ENCODE measurements around the gene DLAT. TPM values are rescaled to one million over a fixed set of nuclear protein-coding genes. Genes with fewer than 3 reads are reported as not detected.
"Not testable (repeated sequence)": the region's sequence is repeated elsewhere in the genome, so short reads cannot be mapped to it uniquely, and the experiment has no call there.

Gene DLAT
- total RNA-seq, 1 donor from 2014 or later, result 16.6 TPM

DNA sequence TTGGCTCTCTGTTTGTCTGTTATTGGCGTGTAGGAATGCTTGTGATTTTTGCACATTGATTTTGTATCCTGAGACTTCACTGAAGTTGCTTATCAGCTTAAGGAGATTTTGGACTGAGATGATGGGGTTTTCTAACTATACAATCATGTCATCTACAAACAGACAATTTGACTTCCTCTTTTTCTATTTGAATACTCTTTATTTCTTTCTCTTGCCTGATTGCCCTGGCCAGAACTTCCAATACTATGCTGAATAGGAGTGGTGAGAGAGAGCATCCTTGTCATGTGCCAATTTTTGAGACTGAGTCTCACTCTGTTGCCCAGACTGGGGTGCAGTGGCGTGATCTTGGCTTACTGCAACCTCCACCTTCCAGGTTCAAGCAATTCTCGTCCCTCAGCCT lies 23.0 kb downstream of the DLAT start:
- DNase-seq (ENCODE audit: low spot score), result not testable (repeated sequence)

DNA sequence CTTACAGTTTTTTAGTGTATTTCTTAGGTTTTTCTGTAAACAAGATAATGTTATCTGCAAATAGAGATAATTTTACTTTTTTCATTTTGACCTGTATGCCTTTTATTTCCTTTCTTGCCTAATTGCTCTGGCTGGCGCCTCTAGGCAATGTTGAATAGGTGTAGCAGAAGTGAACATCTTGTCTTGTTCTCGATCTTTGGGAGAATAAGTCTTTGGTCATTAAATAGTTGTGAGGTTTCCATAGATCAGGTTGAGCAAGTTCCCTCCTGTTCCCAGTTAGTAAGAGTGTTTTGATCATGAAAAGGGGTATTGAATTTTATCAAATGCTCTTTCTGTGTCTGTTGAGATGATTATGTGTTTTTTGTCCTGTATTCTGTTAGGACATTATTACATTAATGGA lies 24.6 kb downstream of the DLAT start:
- no peak for DNase-seq (ENCODE audit: low spot score)

DNA sequence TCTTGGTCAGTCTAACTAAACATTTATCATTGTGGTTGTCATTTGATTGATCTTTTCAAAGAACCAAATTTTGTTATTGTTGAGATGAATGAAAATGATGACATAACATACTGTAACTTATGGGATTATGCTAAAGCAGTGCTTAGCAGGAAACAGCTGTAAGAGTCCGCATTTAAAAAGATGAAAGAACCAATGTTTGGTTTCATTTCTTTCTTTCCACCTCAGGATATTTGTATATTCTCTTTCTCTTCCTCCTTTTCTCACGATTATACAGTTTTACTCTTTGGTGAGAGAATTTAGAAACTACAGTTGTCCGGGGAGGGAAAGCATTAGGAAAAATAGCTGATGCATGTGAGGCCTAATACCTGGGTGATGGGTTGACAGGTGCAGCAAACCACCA lies 25.5 kb downstream of the DLAT start:
- DNase-seq (ENCODE audit: low spot score), result no peak

DNA sequence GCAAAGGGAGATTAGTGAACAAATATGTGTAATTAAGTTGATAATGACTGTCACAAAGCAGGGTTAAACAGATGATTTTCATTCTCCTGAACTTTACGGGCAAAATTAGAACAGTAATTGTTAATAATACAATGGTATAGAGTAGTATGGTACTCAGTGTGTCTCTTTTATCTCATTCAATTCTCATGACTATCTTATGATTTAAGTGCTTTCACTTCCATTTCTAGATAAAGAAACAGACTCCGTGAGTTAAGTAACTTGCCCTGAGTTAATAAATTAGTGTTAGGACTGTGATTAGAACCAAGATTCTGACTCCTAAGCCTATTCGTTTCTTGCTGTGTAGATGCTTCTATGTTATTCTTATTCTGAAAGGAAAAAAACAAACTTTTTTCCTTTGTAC lies 26.6 kb downstream of the DLAT start:
- no peak for DNase-seq (ENCODE audit: low spot score)

DNA sequence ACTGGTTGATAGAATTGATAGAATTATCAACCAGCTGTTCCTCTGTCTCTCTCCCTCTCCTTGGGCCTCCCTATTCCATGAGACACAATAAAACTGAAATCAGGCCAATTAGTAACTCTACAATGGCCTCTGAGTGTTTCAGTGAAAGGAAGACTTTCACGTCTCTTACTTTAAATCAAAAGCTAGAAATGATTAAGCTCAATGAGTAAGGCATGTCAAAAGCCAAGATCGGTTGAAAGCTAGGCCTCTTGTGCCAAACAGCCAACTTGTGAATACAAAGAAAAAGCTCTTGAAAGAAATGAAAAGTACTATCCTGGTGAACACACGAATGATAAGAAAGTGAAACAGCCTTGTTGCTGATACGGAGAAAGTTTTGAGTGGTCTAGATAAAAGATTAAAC lies 32.0 kb downstream of the DLAT start:
- DNase-seq (ENCODE audit: low spot score), result no peak

DNA sequence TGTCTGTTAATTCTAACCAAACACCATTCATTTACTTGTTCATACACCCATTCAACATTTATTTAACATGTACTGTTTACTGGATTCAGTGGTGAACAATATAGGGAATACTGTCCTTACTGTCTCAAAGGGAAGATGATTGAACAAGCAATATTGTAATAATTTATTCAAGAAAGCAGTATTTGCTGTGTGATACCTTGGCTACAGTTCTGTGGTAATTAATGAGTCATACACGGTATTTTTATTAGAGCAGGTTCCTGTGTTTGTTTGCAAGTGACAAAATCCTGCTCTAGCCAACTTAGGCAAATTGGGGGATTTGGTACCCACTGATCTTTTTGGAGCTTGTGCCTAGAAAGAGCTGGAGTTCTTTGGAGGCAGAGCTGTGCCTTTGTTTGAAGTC lies 32.9 kb downstream of the DLAT start:
- no peak for DNase-seq (ENCODE audit: low spot score)

DNA sequence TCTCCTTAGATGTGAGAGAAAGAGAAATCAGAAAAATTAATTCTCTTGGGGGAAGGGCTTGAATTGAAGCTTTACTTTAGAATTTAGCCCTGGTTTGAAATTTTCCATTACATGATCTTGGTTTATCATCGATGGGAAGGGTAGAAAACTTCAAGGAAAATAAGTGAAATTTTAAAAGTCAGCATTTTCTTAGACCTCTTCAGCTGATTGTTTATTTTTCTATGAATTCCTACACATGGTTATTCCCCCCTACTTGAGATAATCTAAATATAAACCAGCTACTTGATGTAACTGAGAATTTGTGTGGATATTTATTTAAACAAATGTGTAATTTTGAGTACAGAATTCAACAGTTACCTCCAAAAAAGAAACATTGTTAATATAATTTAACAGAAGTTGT lies 37.7 kb downstream of the DLAT start:
- no peak for DNase-seq (ENCODE audit: low spot score)

DNA sequence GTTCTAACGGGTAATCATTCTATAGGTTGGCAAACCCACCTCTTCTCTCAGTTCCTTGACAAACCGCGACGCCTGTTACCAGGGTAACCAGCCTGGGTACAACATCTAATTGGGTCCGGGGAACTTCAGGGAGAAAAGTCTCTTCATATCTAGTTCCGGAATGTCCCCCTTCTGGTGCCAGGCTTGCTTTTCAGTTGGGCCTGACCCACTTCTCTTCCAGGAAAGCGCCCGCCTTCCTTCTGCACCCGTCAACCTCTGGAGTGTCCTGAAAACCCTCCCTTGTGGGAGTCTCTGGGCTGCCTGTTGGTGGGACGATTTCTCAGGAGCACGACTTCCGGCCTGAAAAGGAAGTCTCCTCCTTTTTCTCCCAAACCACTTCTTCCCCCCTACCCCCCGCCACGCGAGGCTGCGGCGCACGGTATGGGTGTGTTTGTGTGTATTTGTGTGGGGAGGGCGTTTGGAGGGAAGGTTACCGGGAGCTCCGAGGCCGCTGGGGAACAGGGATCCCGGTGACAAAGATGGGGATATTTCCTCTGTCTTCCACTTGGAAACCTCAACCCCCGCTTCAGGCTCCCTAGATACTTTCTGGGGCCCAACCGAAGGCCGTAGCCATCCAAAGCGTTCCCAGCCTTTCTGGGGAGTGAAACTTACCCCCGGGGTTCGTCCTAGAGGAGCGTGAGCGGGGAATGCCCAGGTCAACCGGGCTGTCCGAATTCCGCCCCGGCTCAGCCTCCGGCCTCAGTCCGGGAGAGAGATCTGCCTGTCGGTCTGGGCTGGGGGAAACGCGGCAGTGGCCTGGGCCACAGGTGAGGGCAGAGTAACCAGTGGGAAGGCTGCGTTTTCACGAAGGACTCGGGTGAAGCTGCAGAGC lies 49.0 kb downstream of the DLAT start, which contains the start of the genes NKAPD1 and PIH1D2:
TSS of gene NKAPD1 (plus strand) at position 359 of the 871 bp plus-strand sequence. CDS start 1,276 bp downstream, outside the sequence.
TSS of gene PIH1D2 (minus strand) at position 77 of the 871 bp plus-strand sequence. CDS start 843 bp downstream, outside the sequence.
- peak; percentile 95 for DNase-seq (ENCODE audit: low spot score)

DNA sequence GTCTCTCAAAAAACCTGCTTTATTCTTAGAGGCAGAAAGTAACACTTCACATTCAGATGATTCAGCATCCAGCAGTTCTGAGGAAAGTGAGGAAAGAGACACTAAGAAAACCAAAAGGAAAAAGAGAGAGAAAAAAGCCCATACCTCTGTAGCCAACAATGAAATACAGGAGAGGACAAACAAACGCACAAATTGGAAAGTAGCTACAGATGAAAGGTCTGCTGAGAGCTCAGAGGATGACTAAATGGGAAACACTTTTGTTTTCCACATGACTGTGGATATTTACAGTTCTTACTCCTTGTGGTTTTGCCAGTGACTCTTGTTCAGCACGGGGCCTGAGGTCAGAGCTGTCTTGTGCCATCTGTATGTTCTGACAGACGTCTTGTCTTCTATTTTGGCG lies 57.5 kb downstream of the DLAT start:
- DNase-seq (ENCODE audit: low spot score), result no peak

DNA sequence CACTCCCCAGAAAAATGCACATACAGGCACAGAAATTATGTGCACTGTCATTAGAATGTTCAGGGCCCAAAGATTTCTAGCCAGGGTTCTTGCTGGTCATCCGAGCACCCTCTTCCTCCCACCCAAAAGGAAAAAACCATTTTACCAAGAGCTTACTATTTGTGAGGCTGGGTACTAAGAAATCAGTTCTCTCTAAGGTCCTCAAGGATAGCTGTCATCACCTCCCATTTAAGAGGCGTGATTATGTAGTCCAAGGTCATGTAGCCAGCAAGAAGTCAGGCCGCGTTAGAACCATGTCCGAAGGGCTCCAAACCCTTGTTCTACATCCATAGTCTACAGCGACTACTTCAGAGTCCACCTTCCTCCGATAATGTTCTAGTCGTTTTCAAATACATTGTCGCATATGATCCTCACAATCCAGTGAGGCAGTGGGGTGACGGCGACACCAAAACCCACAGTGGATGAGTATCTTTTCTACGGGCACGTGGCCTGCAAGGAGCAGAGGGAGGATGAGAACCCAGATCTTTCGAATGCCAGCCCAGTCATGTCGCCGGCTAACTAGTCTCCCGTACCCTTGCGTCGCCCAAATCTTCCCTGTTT lies 60.7 kb downstream of the DLAT start:
- no peak for DNase-seq (ENCODE audit: low spot score)

DNA sequence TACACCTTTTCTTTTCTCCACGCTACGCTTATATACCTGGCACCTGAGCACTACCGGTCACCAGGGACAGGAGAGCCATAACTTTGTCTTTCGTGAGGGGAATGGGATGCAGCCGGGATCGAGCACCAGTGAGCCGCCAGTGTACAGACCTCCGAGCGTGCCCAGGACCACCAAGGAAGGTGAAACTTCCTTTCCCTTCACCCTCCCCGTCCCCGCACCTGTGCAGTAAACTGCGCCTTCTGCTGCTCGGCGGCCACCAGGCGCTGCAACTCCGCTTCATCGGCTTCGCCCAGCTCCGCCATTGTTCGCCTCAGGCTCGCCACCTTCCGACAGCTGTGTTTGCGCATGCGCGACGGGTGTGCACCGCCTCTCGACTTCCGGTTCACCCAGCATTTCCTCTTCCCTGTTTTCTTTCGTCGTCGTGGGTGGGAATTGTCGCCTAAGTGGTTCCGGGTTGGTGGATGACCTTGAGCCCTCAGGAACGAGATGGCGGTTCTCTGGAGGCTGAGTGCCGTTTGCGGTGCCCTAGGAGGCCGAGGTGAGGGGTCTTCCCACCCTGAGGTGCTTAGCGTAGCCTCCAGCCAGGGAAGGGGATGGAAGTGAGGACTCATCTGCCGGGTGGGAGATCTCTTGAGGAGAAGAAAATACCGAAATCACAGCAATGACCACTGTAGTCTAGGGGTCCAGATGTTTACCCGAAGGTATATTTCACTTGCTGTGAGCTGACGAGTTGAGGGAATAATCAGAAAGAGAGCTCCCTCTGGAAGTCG lies 61.4 kb downstream of the DLAT start, which contains the start of the genes SDHD and TIMM8B:
TSS of gene SDHD (plus strand) at position 452 of the 770 bp plus-strand sequence. CDS start at position 487, 35 bp downstream.
TSS of gene TIMM8B (minus strand) at position 335 of the 770 bp plus-strand sequence. CDS start at position 302, 33 bp downstream.
- peak; percentile 99 for DNase-seq (ENCODE audit: low spot score)

DNA sequence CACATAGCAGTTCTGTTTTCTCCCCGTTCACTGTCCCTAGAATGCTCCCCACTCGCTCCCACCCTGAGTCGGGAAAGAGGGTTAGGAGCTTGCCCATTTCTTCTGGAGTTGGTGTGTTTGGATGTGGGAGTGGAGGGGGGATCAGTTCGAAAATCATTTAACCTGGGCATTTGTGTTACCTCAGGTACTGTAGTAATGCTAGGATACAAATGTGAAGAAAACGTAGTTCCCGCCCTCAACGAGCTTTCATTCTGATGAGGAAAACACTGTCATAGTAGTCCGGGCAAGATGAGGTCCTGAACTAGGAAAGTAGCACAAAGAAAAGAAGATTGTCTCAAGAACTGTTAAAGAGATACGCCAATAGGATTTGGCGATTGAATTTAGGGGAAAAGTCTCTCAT lies 62.0 kb downstream of the DLAT start:
- no peak for DNase-seq (ENCODE audit: low spot score)

DNA sequence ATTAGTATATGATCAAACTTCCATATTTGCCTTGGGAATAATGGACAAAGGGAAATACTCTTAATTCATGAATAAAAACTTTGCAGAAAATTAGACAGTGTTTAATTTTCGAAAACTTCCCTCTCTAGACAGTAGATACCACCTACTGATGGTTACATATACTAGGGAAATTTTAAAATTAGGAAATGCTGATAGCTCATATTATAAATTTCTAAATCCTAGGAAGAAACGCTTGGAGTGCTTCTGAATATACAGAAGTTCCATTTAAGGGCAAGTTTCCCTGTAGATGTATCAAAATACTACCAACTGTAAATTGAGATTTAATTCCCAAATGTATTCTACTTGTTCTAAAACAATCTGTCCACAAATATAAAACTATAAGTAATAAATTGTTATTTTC lies 70.1 kb downstream of the DLAT start:
- not testable (repeated sequence) for DNase-seq (ENCODE audit: low spot score)

DNA sequence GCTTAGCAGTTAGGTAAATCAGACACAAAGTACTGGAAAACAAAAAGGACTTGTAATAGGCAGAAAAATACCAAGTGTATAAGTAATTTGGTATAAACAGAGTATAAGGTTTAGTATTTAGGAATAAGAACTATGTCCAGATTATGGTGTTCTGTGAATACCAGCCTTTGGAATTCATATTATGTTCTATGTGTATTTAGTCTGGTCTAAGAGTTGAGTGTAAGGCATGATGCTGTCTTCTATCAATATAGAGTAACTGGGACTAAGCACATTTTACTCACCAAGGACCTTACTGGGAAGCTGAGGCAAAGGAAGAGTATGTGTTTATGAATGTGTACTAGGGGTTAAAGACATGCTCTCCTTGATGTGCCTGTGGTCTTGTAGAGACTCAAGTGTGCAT lies 71.0 kb downstream of the DLAT start:
- no peak for DNase-seq (ENCODE audit: low spot score)

DNA sequence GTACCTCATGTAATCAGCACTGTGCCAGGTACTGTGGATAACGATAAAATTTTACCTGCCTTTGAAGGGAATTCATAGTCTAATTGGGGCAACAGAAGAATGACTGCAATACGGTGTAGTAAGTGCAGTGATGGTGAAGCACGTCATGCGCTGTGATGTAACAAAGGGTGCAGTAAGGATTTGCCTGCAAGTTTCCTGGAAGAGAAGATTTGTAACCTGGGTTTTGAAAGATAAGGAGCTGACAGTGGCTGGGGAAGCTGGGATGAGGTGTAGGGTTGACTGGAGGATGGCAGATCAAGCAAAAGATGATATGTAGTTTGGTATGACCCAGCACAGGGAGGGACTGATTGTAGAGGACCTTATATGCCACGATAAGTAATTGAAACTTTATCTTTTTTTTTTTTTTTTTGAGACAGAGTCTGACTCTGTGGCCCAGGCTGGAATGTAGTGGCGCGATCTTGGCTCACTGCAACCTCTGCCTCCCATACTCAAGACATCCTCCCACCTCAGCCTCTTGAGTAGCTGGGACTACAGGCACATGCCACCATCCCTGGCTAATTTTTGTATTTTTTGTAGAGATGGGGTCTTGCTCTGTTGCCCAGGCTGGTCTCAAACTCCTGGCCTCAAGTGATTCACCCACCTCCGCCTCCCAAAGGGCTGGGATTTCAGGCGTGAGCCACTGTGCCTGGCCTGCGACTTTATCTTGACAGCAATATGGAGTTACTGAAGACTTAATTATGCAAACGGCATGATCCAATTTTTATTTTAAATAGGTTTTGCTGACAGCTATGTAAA lies 72.7 kb downstream of the DLAT start:
- no peak for DNase-seq (ENCODE audit: low spot score)

DNA sequence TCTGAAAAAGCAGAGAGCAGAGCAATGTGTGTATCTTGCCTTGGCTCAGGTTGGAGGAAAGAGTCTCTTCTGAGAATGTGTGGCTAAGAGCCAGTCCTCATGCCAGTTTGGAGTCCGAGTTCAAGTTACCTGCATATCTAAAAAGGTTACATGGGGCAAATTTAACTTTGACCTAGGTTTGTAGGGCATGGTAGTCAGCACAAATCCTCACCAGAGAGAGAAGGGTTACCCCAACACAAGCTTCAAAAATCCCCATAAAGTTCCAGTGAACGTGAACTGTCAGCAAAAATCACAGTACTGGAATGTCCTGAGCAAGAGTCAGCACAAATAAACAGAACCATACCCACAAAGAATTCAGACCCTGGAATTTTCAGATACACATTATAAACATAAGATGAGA lies 75.3 kb downstream of the DLAT start:
- peak; percentile 44 for DNase-seq (ENCODE audit: low spot score)

DNA sequence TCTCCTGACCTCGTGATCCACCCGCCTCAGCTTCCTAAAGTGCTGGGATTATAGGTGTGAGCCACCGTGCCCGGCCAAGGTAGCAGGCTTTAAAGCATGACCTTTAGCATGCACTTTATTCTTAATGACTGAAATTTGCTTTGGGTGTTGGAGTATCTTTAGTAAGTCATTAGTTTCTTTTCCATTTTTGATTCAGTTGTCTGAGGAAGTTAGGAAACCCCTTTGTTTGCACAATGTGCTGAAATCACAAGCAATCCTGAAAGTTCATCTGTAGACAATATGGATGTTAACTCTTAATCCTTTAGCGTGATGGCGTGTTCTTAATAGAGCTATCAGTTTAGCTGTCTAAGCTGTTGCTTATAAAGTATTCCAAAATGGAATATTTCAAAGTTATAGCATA lies 78.2 kb downstream of the DLAT start:
- no peak for DNase-seq (ENCODE audit: low spot score)

DNA sequence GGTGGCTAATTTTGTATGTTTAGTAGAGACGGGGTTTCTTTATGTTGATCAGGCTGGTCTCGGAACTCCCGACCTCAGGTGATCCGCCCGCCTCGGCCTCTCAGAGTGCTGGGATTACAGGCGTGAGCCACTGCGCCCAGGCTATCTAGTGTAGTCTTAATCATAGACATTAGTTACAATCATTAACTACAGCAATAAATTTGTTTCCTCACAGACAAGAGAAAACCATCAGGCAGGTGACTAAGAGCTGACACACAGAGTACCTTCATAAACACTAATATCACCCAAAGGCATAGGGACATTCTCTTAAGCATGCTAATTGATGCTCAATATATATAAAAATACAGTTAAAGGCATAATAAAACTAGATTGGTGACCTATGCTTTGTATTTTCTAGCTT lies 80.9 kb downstream of the DLAT start:
- no peak for DNase-seq (ENCODE audit: low spot score)

Measured in umbilical cord (tissue), 2 donors.